Fibroblast of skin of left biceps (primary cell): ENCODE measurements around the gene AP3D1.

Experiments
- DNase-seq, 2 experiments: peaks; one replicate each; pipeline ENCODE4 v3.0.0-alpha.2; 2013; ENCODE audit warnings: low read depth in 2 of 2

Gene AP3D1

GRCh38 chr19:2181633-2181997 is 30.2 kb upstream of the AP3D1 start:
- DNase-seq, result no peak

GRCh38 chr19:2180881-2181632 is 29.7 kb upstream of the AP3D1 start:
- no peak for DNase-seq

DNA sequence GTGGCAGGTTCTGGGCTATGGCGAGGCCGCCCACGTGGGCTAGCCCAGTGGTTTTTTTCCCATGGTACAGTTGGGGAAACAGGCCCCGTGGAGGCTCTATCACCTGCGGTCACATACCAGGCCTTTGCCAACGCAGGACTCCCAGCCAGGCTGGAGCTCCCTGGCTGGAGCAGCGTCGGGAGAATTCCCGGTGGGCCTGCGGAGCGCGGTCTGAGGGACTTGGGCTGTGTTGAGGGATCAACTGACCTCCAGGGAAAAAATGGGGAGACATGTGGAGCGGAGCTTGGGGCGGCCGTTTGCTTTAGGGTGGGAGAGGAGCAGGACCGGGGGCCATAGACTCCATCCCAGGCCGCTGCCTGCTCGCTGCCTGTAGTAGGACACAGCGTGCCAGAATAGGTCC is 28.7 kb upstream of the AP3D1 start:
- DNase-seq, result no peak

GRCh38 chr19:2179095-2179494 is 27.7 kb upstream of the AP3D1 start:
- DNase-seq, result no peak

- DNase-seq, result no peak
These were observed 25.1 kb upstream of the AP3D1 start for GRCh38 chr19:2176337-2176994.

DNA sequence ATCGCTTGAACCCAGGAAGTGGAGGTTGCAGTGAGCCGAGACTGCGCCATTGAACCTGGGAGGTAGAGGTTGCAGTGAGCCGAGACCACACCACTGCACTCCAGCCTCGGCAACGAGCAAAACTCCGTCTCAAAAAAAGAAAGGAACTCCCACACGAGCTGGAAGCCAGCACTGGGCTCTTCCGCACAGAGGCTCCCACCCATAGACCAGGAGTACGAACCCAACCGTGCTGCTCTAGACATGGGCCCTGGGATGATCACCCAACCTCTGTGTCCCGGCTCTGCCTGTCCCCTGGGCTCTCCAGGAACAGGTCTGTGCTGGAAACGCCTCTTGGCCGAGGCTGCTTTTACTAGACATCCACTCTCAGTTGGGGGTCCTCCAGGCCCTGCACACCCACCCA is 24.4 kb upstream of the AP3D1 start:
- DNase-seq, result no peak

DNA sequence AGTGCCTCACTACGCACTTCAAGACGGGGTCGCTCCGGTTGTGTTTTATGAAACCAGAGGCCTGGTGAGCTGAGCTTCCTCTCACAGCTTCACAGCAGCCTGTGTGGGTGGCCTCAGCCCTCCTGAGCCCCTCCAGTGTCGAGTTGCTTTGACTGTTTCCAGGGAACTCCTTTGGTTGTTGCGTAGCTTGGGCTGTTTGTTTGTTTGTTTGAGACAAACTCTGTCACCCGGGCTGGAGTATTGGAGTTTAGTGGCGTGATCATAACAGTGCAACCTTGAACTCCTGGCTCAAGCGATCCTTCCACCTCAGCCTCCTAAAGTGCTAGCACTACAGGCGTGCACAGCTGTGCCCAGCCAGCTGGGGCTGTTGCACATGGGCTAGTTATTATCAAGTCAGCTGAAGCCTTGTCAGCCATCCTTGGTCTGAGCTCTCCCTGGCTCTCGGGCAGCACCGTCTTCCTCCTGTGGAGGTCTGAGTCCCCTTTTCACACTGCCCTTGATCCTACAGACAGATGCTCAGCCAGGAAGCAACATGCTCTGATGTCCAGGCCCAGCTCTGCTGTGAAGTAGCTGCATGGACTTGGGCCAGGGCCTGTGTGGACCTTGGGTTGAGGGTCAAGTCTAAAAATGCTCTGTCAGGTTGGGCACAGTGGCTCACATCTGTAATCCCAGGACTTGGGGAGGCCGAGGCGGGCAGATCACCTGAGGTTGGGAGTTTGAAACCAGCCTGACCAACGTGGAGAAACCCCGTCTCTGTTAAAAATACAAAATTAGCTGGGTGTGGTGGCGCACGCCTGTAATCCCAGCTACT is 22.6 kb upstream of the AP3D1 start:
- no peak for DNase-seq

- no peak for DNase-seq
These were observed 22.0 kb upstream of the AP3D1 start for GRCh38 chr19:2173388-2173766.

GRCh38 chr19:2171349-2172145 is 20.2 kb upstream of the AP3D1 start:
- no peak for DNase-seq

- DNase-seq, result no peak
These were observed 19.6 kb upstream of the AP3D1 start for GRCh38 chr19:2170987-2171348.

- no peak for DNase-seq
These were observed 18.9 kb upstream of the AP3D1 start for GRCh38 chr19:2170219-2170618.

- peak; percentile 62 for DNase-seq
These were observed 17.5 kb upstream of the AP3D1 start for GRCh38 chr19:2168619-2169424.

DNA sequence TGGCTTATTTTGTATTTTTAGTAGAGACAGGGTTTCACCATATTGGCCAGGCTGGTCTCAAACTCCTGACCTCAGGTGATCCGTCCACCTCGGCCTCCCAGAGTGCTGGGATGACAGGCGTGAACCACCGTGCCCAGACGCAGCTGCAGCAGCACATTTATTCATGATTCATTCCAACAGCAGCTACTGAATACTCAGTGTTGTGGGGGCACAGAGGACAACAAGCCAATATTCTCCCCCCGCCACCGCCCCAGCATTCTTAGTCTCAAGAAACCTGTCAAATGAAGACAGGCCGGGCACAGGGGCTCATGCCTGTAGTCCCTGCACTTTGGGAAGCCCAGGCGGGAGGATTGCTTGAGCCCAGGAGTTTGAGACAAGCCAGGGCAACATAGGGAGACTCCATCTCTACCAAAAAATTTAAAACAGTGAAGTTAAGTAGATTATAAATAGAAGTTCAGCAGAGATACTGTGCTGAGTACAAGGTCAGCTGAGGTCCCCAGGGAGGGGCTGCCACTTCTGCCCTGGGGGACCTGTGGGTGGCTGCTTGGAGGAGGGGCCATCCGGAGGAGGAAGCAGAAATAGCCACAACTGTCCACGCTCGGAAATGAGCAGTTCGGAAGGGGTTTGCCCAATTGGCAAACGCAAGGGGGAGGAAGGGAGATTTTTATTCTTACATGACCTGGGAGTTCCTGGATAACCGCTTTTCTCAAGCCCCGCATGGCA is 16.7 kb upstream of the AP3D1 start:
- DNase-seq, result no peak

GRCh38 chr19:2166741-2167738 is 15.7 kb upstream of the AP3D1 start:
- no peak for DNase-seq

DNA sequence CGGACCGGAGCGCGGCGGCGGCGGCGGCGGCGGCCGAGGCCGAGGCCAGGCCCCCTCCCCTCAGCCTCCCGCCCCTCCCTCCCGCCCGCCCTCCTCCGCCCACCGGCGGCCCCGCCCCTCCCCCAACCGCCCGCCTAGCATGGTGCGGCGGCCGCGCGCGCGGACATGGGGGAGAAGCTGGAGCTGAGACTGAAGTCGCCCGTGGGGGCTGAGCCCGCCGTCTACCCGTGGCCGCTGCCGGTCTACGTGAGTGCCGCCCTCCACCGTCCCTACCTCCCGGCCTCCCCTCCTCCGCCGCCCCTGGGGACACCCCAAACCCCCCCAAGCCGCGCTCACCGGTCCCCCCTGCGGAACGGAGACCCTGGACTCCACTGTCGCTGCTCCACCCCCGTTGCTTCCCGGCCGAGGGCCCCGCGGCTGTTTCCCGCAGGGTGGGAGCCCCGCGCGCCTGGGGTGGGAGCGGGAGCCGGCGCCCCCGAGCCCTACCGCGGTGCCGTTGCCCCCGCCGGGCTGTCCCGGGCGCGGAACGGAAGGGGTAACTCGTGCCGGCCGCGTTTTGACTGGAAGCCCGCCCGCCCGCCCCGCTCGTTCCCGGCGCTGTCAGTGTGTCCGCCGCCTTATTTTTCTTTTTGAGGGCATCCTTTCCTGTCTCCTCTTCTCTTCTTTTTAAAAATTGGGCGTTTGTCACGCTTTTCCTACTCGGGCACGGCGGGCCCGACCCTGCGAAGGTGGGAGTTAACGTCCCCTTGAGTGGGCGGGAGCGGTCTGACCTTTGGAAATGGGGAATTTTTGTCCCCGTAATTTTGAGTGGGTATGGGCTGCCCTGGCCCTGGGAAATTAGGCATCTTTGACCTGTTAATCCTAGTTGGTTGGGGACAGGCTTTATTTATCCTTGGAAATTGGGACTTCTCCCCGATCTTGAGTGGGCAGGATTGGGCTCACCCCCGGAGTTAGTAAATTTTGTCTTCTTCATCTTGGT is 12.9 kb upstream of the AP3D1 start:
- no peak for DNase-seq

- no peak for DNase-seq
These were observed 9.0 kb upstream of the AP3D1 start for GRCh38 chr19:2160379-2160778.

DNA sequence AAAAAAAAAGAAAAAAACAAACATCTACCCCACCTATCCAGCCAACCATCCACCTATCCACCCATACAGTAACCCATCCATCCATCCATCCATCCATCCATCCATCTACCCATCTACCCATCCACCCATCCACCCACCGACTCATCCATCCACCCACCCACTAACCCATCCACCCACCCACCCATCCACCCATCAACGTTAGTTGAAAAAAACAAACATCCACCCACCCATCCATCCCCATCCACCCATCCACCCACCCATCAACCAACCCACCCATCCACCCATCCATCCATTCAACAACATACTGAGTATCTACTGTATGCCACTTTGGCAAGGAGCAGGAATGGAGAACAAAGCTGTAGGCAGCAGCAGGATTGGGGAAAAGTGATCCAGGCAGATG is 6.1 kb upstream of the AP3D1 start:
- no peak for DNase-seq

DNA sequence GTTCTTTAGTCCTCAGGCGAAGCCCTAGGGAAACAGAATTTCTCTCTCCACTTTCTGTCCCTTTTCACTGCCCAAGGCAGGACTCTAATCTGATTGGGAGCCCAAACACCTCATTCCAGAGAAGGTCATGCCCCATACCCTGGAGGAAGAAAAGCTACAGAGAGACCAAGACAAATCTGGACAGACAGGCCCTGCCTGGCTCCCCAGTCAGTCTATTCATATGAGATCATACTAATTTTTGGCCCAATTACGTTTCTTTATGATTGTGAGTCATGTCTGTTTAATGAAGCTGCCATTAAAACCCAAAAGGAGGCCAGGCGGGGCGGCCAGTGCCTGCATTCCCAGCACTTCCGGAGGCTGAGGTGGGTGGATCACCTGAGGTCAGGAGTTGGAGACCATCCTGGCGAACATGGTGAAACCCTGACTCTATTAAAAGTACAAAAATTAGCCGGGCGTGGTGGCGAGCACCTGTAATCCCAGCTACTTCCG is 3.3 kb upstream of the AP3D1 start:
- no peak for DNase-seq
